HG02759 (cell line): Measurements from ENCODE around the gene LARGE1.
"Not testable (repeated sequence)": the region's sequence is repeated elsewhere in the genome, so short reads cannot be mapped to it uniquely, and the experiment has no call there.

Source experiments
- ATAC-seq: cut with Tn5 transposase; IDR thresholded peaks from one replicate; pipeline ENCODE4 v1.9.1; 2021; ENCODE audit warnings: mild to moderate bottlenecking, moderate library complexity; ENCODE audit not compliant: unreplicated experiment

Gene LARGE1

GRCh38 chr22:33858653-33859052 is 61.6 kb downstream of the LARGE1 start:
- ATAC-seq: not testable (repeated sequence)

- not testable (repeated sequence) for ATAC-seq
Observed at GRCh38 chr22:33857767-33858166, 62.5 kb downstream of the LARGE1 start.

- no peak for ATAC-seq
Observed at GRCh38 chr22:33854724-33855123, 65.6 kb downstream of the LARGE1 start.

- ATAC-seq: peak; percentile 69
Observed at GRCh38 chr22:33853200-33854097, 66.8 kb downstream of the LARGE1 start.

- no peak for ATAC-seq
Observed at GRCh38 chr22:33851821-33852384, 68.4 kb downstream of the LARGE1 start.

- ATAC-seq: no peak
Observed at GRCh38 chr22:33851240-33851639, 69.0 kb downstream of the LARGE1 start.

GRCh38 chr22:33850724-33851123 is 69.6 kb downstream of the LARGE1 start:
- ATAC-seq: no peak

- ATAC-seq: no peak
Observed at GRCh38 chr22:33850193-33850592, 70.1 kb downstream of the LARGE1 start.

GRCh38 chr22:33848251-33848650 is 72.0 kb downstream of the LARGE1 start:
- ATAC-seq: no peak

- no peak for ATAC-seq
Observed at GRCh38 chr22:33844273-33844672, 76.0 kb downstream of the LARGE1 start.

GRCh38 chr22:33842421-33843094 is 77.7 kb downstream of the LARGE1 start:
- no peak for ATAC-seq

GRCh38 chr22:33842006-33842354 is 78.3 kb downstream of the LARGE1 start:
- ATAC-seq: no peak

- no peak for ATAC-seq
Observed at GRCh38 chr22:33841281-33842005, 78.8 kb downstream of the LARGE1 start.

- no peak for ATAC-seq
Observed at GRCh38 chr22:33838644-33839043, 81.6 kb downstream of the LARGE1 start.

GRCh38 chr22:33837826-33838225 is 82.5 kb downstream of the LARGE1 start:
- ATAC-seq: no peak

GRCh38 chr22:33835265-33835664 is 85.0 kb downstream of the LARGE1 start:
- ATAC-seq: no peak

GRCh38 chr22:33832558-33833151 is 87.6 kb downstream of the LARGE1 start:
- ATAC-seq: no peak

GRCh38 chr22:33831651-33832050 is 88.6 kb downstream of the LARGE1 start:
- no peak for ATAC-seq

- no peak for ATAC-seq
Observed at GRCh38 chr22:33831207-33831606, 89.1 kb downstream of the LARGE1 start.

- ATAC-seq: no peak
Observed at GRCh38 chr22:33829546-33830280, 90.6 kb downstream of the LARGE1 start.
